Measurements from ENCODE around the gene STK24.

Gene STK24

DNA sequence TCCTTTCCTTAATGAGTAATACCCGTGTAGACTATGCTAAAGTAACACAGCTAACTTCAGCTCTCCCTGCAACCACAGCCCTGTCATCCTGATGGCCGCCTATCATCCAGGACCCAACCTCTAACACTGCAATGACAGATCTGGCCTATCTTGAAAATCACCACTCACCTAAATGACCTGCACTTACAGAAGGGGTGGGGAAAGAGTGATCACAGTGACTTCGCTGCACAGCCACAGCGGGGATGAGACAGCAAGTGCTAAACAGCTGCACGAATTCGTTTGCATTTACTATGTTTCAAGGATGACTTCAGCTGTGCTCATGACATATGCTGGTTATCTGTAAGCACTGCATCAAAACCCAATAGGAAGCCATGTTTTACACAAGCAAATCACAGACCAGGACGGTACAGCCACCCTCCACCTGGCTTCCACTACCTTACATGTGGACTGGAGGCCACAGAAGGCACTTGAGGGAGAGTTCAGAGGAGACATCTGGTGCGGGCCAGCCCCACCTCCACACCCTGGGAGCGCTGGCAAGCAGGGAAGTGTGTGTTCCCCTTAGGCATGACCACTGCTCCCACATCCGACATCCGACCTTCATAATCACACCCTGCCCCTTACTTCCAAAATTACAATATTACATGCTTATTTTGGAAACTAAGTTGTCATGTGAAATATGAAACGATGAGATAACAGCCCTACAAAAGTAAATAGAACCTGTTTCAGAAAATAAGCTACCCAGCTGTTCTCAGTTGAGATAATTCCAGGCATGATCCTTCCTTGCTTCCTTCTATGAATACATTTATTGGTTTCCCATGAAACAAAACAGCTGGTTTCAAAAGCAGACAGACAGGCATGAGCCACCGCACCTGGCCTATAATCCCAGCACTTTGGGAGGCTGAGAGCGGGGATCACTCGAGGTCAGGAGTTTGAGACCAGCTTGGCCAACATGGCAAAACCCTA is 95.7 kb downstream of the STK24 start:
- Histone ChIP-seq H3K4me1 (peaks cover 55% of the 10 kb centered on the region), H3K36me3 (no peaks in the 10 kb centered on the region), H3K4me3 (ENCODE audit: low read depth, low read length) (no peak overlapping the region), H3K27me3 (no peaks in the 10 kb centered on the region), H3K9me3 (no peaks in the 10 kb centered on the region)
- TF ChIP-seq, protein P1, sequence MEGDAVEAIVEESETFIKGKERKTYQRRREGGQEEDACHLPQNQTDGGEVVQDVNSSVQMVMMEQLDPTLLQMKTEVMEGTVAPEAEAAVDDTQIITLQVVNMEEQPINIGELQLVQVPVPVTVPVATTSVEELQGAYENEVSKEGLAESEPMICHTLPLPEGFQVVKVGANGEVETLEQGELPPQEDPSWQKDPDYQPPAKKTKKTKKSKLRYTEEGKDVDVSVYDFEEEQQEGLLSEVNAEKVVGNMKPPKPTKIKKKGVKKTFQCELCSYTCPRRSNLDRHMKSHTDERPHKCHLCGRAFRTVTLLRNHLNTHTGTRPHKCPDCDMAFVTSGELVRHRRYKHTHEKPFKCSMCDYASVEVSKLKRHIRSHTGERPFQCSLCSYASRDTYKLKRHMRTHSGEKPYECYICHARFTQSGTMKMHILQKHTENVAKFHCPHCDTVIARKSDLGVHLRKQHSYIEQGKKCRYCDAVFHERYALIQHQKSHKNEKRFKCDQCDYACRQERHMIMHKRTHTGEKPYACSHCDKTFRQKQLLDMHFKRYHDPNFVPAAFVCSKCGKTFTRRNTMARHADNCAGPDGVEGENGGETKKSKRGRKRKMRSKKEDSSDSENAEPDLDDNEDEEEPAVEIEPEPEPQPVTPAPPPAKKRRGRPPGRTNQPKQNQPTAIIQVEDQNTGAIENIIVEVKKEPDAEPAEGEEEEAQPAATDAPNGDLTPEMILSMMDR (IDR thresholded peaks at IDR 0.05; ENCODE audit: low read depth, low read length): no peak
- DNase-seq: no peak

DNA sequence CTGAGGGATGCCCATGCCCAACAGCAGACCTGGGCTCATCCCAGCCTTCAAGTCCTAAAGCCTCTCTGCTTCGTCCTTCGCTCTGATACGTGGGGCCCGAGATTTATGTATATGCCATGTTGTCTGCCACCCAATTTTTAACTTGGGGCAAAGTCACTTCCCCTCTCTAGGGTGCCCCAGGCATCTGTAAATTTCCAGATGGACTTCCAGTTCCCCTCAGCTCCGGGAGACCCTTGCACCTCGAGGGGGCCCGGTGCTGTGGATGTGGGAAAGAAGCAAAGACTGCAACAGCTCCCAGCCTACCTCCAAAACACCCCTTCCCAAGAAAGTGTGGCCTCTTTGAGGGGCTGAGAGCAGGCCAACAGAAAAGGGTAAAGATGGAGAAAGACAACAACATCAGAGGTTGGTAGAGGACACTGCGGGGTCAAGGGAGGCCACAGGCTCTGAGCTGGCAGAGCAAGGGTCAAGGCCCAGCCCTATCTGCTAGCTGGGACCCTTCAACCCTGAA is 97.4 kb downstream of the STK24 start:
- H3K27me3 ChIP-seq: no peaks in the 10 kb centered on the region
- no peaks in the 10 kb centered on the region for H3K9me3 ChIP-seq
- TF ChIP-seq, protein P1 (IDR thresholded peaks at IDR 0.05; ENCODE audit: low read depth, low read length): no peak
- H3K36me3 ChIP-seq: peaks cover 5% of the 10 kb centered on the region; the same call in 1 of the 2 replicates
- no peak for DNase-seq
- H3K4me3 ChIP-seq (ENCODE audit: low read depth, low read length): no peak overlapping the region
- H3K4me1 ChIP-seq: peaks cover 42% of the 10 kb centered on the region

DNA sequence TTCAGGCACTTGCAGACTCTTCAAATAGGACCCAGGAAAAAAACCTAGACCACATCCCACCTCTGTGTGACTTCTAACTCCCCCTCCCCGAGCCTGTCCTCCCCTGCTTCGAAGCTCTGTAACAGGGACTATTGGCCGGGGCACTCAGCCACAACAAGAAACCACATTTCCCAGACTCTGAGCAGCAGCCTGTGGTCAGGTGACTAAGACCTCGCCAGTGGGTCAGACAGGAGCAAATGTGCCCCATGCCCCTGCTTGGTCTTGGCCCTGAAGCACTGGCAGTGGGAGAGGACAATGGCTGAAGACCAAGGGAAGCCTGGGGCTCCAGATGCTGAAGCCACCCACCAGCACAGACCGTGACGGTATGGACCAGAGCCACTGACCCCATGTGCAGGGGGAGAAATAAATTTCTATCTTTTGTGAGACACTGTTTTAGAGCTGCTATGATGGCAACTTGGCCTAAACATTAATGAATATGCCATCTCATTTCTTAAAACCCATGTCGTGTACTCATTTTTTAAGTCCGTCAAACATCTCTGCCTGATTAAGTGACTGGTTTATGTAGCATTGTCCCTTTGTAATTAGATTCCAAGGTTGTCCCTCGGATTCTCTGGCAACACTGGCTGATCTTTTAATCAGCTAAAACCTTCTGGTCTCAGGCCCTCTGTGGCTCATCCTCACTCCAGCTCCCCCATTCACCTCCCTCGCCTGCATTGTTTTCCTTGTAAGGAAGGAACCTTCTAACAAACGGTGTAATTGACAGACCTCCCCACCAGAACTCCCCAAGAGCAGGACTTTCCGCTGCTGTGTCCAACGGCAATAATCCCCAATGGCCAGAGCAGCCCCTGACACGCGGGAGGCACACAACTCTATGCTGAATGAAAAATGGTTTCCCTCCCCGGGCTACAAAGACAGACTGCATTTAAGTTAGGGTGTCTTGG is 98.4 kb downstream of the STK24 start:
- Histone ChIP-seq H3K4me3 (ENCODE audit: low read depth, low read length) (0 out of 2 replicates have a peak overlapping the region, but pooled peaks have one; percentile 8), H3K9me3 (no peaks in the 10 kb centered on the region), H3K27me3 (no peaks in the 10 kb centered on the region), H3K36me3 (peaks cover 10% of the 10 kb centered on the region), H3K4me1 (peaks cover 38% of the 10 kb centered on the region)
- DNase-seq: peak; percentile 62
- TF ChIP-seq, protein P1 (IDR thresholded peaks at IDR 0.05; ENCODE audit: low read depth, low read length): 0 out of 2 replicates have a peak, but pooled peaks have one; percentile 8

DNA sequence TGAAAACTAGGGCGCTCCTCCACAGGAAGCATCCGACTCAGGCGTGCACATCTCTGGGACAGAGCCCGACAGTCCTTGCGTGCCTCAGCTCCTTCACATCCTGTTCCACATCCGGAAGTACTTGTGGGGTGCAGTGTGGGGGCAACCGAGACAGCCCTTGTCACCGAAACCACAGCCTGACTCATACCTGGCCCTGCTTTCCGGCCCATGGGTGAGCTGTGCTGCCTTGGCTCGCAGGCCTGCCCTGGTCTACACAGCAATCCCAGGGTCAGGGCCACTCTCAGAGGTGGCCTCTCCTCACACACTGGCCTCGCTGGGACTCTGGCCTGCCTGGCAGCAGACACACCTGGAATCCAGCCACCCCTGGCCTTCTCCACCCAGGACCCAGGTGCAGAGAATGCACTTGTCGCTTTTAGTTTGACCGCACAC is 100.4 kb downstream of the STK24 start:
- Histone ChIP-seq H3K4me1 (peaks cover 36% of the 10 kb centered on the region), H3K36me3 (peaks cover 24% of the 10 kb centered on the region), H3K4me3 (ENCODE audit: low read depth, low read length) (no peak overlapping the region), H3K9me3 (no peaks in the 10 kb centered on the region), H3K27me3 (no peaks in the 10 kb centered on the region)
- no peak for DNase-seq
- TF ChIP-seq, protein P1 (IDR thresholded peaks at IDR 0.05; ENCODE audit: low read depth, low read length): no peak

DNA sequence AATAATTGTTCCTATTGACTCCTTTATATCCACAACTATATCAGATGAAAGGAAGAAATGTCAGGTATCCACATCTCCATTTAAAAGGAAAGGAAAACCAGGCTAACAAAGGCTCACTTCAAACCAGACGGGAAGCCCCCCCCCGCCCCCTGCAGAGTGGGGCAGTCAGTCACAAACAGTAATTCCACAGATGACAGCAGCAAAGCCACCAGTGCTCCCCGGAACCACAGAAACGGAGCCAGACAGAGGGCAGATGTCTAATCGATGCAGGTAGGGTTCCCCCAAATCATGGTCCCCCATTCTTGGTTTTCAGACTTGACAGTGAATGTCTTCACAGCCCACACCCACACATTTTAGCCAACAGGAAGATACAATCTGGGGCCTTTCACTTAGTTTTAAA is 100.8 kb downstream of the STK24 start:
- peaks cover 31% of the 10 kb centered on the region for H3K4me1 ChIP-seq
- H3K9me3 ChIP-seq: no peaks in the 10 kb centered on the region
- no peaks in the 10 kb centered on the region for H3K27me3 ChIP-seq
- no peak overlapping the region for H3K4me3 ChIP-seq (ENCODE audit: low read depth, low read length)
- DNase-seq: no peak
- TF ChIP-seq, protein P1 (IDR thresholded peaks at IDR 0.05; ENCODE audit: low read depth, low read length): no peak
- H3K36me3 ChIP-seq: peaks cover 26% of the 10 kb centered on the region

Data from BE2C (cell line).